Measurements from ENCODE around the gene CRYBG2.

CRYBG2 gene

GRCh38 chr1:26279456-26280332, 74.2 kb downstream of the CRYBG2 start, which contains the start of gene SH3BGRL3:
Gene SH3BGRL3 (plus strand): TSS chr1:26280086. CDS start chr1:26280156, 70 bp downstream.
- peak; percentile 88 for DNase-seq

DNA sequence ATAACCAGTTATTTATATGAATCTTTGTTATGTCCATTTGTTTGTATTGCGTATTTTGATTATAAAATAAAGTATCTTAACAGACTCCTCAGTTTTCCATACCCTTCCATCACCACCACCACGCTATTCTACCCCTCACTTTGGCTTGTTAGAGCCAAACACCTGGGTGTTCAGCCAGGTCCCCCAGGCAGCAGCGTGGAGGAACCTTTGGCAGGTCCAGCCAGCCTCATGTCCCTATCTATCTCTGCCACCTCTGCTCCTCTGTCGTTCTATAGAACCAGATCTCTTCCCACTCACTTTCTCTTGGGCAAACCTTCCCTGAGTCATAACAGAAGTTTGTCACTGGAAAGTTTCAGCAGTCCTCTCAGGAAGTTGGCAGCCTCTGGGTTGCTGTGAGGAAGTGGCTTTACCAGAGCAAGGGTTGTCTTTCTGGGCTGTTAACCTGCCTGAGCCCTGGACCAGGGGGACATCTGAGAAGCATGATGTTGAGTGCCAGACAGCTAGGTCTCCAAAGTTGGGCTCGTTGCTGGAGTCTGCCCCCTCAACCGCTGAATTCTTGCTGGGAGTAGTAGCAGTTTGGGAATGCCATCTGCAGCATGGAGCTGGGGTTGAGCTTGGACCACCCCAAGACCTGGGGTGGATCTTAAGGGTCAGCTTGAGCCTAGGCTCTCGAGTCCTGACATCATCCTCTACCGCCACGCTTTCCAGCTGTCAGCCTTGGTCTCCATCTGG, 75.0 kb downstream of the CRYBG2 start:
- peak; percentile 95 for DNase-seq

GRCh38 chr1:26278303-26278702, 75.6 kb downstream of the CRYBG2 start:
- DNase-seq, result no peak

DNA sequence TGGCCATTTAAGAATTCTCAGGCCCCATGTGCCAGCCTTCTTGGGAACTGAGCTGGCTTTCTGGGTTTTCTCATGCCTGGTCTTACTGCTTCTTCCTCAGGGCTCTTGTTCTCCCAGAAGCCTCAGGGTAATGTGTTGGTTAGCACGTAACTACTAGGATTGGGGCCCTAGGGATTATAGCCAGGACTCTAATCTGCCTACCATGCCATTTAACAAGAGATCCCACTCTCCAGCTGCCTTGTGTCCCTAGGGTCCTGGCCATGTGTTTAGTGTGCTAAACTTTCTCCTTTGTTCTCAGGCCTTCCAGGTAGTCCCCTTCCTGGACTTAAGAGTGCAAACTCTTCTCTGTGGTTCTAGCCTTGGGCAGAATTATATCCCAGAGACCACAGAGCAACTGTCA, 76.2 kb downstream of the CRYBG2 start:
- DNase-seq, result no peak

DNA sequence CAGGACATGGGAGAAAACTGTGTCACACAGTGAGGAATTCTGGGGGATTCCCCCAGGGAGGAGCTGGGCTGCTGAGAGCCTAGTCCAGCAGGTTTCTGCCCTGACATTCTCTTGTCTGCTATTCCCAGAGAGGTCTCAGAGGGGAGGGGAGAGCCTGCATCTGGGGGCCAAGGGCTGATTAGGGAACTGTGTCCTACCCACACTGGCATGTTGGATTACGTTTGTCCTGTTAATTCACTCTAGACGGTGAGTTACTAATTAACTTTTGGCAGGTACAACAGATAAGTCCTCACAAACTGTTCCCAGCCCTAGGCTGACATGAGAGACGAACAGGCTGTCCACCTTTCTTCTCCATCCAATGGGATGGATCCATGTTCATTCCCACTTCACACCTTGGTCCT, 76.7 kb downstream of the CRYBG2 start:
- DNase-seq, result no peak

DNA sequence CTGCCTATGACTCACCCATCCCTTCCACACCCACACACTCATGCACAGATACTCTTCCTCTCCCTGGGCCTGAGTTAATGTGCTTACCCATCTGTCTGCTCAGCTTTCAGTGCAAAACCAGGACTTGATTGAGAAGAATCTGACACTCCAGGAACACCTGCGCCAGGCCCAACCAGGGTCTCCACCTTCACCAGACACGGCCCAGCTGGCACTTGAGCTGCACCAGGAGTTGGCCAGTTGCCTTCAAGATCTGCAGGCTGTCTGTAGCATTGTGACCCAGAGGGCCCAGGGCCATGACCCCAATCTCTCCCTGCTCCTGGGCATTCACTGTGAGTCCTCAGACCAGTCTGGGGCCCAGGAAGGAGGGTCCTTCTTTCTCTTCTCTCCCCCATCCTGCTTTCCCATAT, 77.5 kb downstream of the CRYBG2 start:
- DNase-seq, result no peak

- DNase-seq, result peak; percentile 97
Measured at GRCh38 chr1:26275580-26276431, 78.1 kb downstream of the CRYBG2 start.

DNA sequence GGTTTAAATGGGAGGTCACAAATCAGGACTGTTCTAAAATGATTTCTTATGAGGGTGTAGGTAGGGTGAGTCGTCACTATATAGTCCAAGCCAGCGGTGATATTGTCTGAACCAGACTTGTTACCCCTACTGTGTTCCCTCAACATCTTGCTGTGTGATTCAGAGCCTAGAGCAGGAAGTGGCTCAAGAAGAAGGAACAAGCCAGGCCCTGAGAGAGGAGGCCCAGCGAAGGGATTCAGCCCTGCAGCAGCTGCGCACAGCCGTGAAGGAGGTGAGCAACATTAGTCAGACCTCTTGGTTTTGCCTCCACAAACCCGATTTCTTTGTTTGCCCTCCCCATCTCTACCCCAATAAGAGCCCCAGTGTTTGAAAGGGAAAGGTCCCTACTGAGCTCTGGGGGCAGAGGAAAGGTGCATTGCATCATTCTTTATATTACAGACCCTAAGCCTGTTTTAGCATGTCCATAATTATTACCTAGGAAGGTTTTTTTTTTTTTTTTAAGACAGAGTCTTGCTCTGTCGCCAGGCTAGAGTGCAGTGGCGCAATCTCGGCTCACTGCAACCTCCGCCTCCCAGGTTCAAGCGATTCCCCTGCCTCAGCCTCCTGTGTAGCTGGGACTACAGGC, 79.0 kb downstream of the CRYBG2 start:
- DNase-seq, result peak; percentile 75

Data from suppressor macrophage treated with lipopolysaccharide for 4 hours (primary cell).